ENCODE results near the gene POLR1C.

GRCh38 chr6:43490523-43490939, 26.4 kb upstream of the POLR1C start:
- no peak for TF ChIP-seq POLR2AphosphoS5 (IDR thresholded peaks at IDR 0.05)
- no peak for TF ChIP-seq CTCF (IDR thresholded peaks at IDR 0.05)
- no peak for TF ChIP-seq POLR2A (IDR thresholded peaks at IDR 0.05)

Data from gastroesophageal sphincter (tissue), 3 donors.